Progenitor cell of endocrine pancreas (in vitro differentiated cells): ENCODE data around the gene MCRIP1. TPM values are rescaled to one million over a fixed set of nuclear protein-coding genes. Genes with fewer than 3 reads are reported as not detected.

Experiments
- DNase-seq: peaks from one replicate; pipeline ENCODE4 v3.0.0; 2021; ENCODE audit warnings: low spot score; ENCODE audit not compliant: unreplicated experiment
- H3K27ac Mint-ChIP-seq: 2 replicates; pipeline ENCODE4 v1.8.0; 2021; ENCODE audit warnings: mild to moderate bottlenecking, moderate library complexity, mixed read lengths
- H3K27me3 Mint-ChIP-seq: 2 replicates; pipeline ENCODE4 v1.8.0; 2021; ENCODE audit warnings: mixed read lengths
- H3K36me3 Mint-ChIP-seq: 2 replicates; pipeline ENCODE4 v1.8.0; 2022; ENCODE audit warnings: mixed read lengths; ENCODE audit not compliant: insufficient read depth
- H3K4me1 Mint-ChIP-seq: 2 replicates; pipeline ENCODE4 v1.8.0; 2021; ENCODE audit warnings: low read depth, mixed read lengths
- H3K4me3 Mint-ChIP-seq: 2 replicates; pipeline ENCODE4 v1.8.0; 2021; ENCODE audit warnings: low read depth, mild to moderate bottlenecking, moderate library complexity, mixed read lengths
- H3K9me3 Mint-ChIP-seq: 2 replicates; pipeline ENCODE4 v1.8.0; 2021; ENCODE audit warnings: low read depth, mixed read lengths
- total RNA-seq: library from RNA; stranded (reverse); gene quantifications from 2 replicates; pipeline ENCODE4 v1.2.1, GENCODE V29; 2021
- TF ChIP-seq, protein P1 (sequence below): fragments of 200-600 bp; sonication (generic); IDR thresholded peaks from one replicate; pipeline ENCODE4 v1.5.0; 2021; ENCODE audit warnings: antibody characterized with exemption, mild to moderate bottlenecking; ENCODE audit not compliant: unreplicated experiment

MCRIP1 gene
- total RNA-seq, 1 donor from 2014 or later: 157 TPM

DNA sequence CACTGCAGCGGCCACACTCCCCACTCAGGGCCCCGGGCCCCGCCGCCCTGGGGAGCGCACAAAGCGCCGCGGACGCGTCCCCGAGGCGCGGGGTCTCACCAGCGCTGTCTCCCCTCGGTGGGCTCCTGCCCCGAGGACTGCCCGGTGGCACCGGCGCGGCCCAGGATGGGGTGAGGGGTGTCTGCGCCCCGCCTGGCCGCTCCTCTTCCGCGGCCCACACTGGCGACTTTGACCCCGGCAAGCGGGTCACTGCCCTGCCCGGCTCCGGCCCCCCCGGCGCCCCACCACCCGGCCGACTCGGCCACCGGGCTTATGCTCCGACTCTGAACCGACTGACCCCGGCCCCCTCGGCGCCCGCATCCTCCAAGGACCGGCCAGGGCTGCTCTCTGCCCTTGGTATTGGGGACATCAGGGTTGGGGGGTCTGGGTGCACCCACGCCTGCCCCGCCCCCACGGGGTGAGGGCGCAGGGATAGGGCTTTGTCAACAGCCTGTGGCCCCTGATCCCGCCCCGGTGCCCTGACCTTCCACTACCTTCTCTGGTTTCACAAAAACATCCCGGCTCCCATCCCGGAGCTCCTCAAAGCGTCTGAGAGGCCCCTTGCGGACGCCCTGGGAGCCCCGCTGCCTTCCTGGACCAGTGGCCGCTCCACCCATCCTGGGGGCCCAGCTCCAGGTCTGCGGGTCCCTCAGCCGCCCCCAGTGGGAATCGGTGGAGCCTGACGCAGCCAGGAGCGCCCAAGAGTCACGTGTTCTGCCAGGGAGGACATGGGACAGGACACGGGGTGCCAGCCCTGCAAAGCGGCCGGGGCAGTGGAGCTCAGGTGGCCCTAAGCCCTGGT is 28.3 kb downstream of the MCRIP1 start:
- no peak overlapping the region for H3K4me3 Mint-ChIP-seq
- H3K4me1 Mint-ChIP-seq: no peaks in the 10 kb centered on the region
- H3K27ac Mint-ChIP-seq: no peak overlapping the region
- peaks cover 3% of the 10 kb centered on the region for H3K9me3 Mint-ChIP-seq
- DNase-seq: no peak
- H3K27me3 Mint-ChIP-seq: peaks cover 69% of the 10 kb centered on the region
- TF ChIP-seq, protein P1, sequence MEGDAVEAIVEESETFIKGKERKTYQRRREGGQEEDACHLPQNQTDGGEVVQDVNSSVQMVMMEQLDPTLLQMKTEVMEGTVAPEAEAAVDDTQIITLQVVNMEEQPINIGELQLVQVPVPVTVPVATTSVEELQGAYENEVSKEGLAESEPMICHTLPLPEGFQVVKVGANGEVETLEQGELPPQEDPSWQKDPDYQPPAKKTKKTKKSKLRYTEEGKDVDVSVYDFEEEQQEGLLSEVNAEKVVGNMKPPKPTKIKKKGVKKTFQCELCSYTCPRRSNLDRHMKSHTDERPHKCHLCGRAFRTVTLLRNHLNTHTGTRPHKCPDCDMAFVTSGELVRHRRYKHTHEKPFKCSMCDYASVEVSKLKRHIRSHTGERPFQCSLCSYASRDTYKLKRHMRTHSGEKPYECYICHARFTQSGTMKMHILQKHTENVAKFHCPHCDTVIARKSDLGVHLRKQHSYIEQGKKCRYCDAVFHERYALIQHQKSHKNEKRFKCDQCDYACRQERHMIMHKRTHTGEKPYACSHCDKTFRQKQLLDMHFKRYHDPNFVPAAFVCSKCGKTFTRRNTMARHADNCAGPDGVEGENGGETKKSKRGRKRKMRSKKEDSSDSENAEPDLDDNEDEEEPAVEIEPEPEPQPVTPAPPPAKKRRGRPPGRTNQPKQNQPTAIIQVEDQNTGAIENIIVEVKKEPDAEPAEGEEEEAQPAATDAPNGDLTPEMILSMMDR: no peak
- peaks cover 1% of the 10 kb centered on the region for H3K36me3 Mint-ChIP-seq

DNA sequence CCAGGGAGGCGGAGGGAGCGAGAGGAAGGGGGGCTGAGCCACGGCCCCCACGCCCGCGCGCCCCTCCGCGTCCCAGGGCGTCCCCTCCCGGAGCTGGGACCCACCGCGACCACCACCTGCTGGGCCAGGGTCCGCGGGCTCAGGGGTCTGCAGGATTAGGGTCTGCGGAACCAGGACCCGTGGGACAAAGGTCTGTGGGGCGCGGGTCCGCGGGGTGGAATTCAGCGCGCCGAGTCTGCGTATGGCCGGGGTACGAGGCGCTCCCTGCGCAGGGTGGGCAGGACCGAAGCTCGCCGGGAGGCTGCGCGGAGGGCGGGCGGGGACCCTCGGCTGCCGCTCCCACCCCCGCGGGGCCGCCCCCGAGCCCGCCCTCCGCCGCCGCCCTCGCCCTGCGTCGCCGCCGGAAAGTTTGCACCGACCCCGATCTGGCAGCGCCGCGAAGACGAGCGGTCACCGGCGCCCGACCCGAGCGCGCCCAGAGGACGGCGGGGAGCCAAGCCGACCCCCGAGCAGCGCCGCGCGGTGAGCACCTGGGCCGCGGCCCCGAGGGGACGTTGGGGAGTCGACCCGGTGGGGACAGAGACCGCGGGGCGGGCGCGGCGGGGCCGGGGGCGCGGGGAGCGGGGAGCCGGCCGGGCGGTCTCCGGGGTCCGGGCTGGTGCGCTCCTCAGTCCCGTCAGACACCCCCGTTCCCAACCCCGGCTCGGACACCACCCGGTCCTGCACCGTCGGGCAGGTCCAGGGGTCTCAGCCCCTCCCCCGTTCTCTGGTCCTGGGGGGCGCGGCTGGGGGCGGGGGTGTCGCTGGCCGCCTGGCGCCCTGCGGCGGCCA is 29.1 kb downstream of the MCRIP1 start, which contains the start of gene GCGR:
Gene GCGR (plus strand): TSS at position 423 of the 831 bp plus-strand sequence. CDS start 4,869 bp downstream, outside the sequence.
- H3K27ac Mint-ChIP-seq: no peak within 1 kb of the TSS
- no peaks in the 10 kb centered on the region for H3K4me1 Mint-ChIP-seq
- DNase-seq: no peak
- peaks cover 3% of the 10 kb centered on the region for H3K9me3 Mint-ChIP-seq
- H3K36me3 Mint-ChIP-seq: peaks cover 2% of the 10 kb centered on the region
- H3K4me3 Mint-ChIP-seq: no peak within 1 kb of the TSS
- TF ChIP-seq, protein P1: no peak
- peaks cover 65% of the 10 kb centered on the region for H3K27me3 Mint-ChIP-seq

DNA sequence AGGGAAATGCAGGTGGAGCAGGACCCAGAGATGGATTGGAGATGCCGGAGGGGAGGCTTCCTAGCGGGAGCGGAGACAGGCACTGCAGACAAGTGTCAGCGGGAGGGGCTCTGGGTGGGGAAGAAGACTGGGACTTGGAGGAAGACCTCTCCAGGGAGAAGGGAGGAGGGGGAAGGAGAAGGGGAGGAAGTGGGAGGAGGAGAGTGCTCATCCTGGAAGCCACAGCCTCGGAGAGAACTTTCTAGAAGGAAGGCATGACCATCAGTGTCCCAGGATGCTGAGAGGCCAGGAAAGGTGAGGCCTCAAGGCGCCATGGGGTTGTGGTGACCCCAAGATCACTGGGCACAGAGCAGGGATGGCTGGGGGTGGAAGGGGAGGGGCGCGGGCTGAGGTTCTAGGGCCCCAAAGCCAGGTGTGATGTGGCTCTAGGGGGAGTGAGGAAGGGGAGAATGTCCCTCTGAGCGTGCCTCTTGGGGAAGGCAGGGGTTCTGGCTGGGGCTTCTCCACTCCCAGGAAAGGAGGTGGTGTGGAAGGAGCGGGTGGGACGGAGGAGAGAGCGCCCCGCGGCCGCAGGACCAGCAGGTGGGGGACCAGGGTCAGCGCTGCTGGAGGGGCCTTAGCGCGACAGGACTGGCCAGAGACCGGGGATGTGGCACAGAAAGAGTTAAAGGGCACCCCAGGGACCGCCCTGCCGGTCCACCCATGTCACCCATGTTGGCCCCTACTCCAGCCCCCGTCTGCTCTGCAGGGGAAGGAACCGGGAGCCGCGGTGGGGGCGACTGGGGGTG is 30.0 kb downstream of the MCRIP1 start:
- Mint-ChIP-seq H3K27me3 (peaks cover 62% of the 10 kb centered on the region), H3K4me1 (no peaks in the 10 kb centered on the region), H3K9me3 (peaks cover 3% of the 10 kb centered on the region), H3K27ac (no peak overlapping the region), H3K4me3 (peak overlapping the region; percentile 33), H3K36me3 (peaks cover 2% of the 10 kb centered on the region)
- TF ChIP-seq, protein P1: no peak
- DNase-seq: no peak

DNA sequence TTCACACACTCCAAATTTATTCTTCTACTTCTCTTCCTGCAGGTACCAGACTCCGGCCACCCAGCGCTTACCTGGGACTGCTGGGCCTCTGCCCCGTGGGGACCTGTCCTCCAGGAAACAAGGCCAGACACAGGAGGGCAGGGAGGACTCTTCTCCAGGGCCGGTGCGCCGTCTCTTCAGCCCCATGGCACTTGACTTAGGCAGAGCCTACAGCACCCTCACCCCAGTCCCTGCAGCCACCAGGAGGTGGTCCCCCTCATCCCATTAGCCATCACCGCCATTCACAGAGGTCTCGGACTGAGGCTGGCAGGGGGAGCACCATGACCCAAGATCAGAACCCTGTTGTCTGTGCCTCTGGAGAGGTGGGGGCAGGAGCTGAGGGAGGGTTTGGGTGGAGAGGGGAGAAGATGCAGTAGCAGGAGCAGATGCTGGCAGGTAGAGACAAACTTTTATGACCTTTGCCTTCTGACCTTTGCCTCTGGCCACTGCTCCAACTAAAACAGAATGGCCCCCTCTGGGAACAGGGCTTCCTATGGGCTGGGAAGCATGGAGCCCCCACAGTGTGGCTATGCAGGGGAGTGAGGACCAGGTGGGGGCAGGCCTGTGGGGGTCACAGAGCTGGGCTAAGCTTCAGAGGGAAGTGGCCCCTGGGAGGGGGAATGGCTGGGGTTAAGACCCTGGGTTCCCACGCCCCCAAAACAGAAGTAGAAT is 30.9 kb downstream of the MCRIP1 start:
- DNase-seq: no peak
- Mint-ChIP-seq H3K9me3 (peaks cover 3% of the 10 kb centered on the region), H3K27me3 (peaks cover 54% of the 10 kb centered on the region), H3K4me3 (peak overlapping the region; percentile 33), H3K36me3 (peaks cover 2% of the 10 kb centered on the region), H3K4me1 (no peaks in the 10 kb centered on the region), H3K27ac (no peak overlapping the region)
- TF ChIP-seq, protein P1: no peak
